Activated naive CD4-positive, alpha-beta T cell treated with anti-CD3 and anti-CD28 coated beads, Interleukin-2, amount 50 U/mL, for 24 hours (primary cell): ENCODE data around the gene PCDHGB1.
A peak's percentile ranks its signal among the peaks of the same experiment; 100 is the strongest.
"Not testable (repeated sequence)": the region's sequence is repeated elsewhere in the genome, so short reads cannot be mapped to it uniquely, and the experiment has no call there.

Experiments used
- H3K27ac Mint-ChIP-seq: one replicate; pipeline ENCODE4 v1.8.0; 2021; ENCODE audit warnings: mild to moderate bottlenecking, mixed read lengths
- H3K27me3 Mint-ChIP-seq: one replicate; pipeline ENCODE4 v1.8.0; 2021; ENCODE audit warnings: mixed read lengths
- H3K36me3 Mint-ChIP-seq: one replicate; pipeline ENCODE4 v1.8.0; 2021; ENCODE audit warnings: mixed read lengths
- H3K4me1 Mint-ChIP-seq: one replicate; pipeline ENCODE4 v1.8.0; 2021; ENCODE audit warnings: mixed read lengths
- H3K4me3 Mint-ChIP-seq: one replicate; pipeline ENCODE4 v1.8.0; 2021; ENCODE audit warnings: mild to moderate bottlenecking, mixed read lengths
- H3K9me3 Mint-ChIP-seq: one replicate; pipeline ENCODE4 v1.8.0; 2021; ENCODE audit warnings: mixed read lengths

PCDHGB1 gene

GRCh38 chr5:141340781-141341354 is 9.0 kb upstream of the PCDHGB1 start:
- Mint-ChIP-seq H3K9me3 (peaks cover 44% of the 10 kb centered on the region), H3K27me3 (peaks cover 68% of the 10 kb centered on the region), H3K36me3 (peaks cover 27% of the 10 kb centered on the region)
- not testable (repeated sequence) for H3K4me3 Mint-ChIP-seq, H3K4me1 Mint-ChIP-seq, H3K27ac Mint-ChIP-seq

GRCh38 chr5:141342773-141343172 is 7.1 kb upstream of the PCDHGB1 start:
- Mint-ChIP-seq H3K4me1 (no peaks in the 10 kb centered on the region), H3K36me3 (peaks cover 20% of the 10 kb centered on the region), H3K4me3 (no peak overlapping the region), H3K9me3 (peaks cover 38% of the 10 kb centered on the region), H3K27me3 (peaks cover 61% of the 10 kb centered on the region), H3K27ac (no peak overlapping the region)

GRCh38 chr5:141343242-141343952 is 6.5 kb upstream of the PCDHGB1 start, which contains the start of gene PCDHGA3:
Gene PCDHGA3, plus strand, starts transcription at chr5:141343829. Its CDS starts 205 bp downstream, at chr5:141344034.
- Mint-ChIP-seq H3K9me3 (peaks cover 32% of the 10 kb centered on the region), H3K4me1 (no peaks in the 10 kb centered on the region), H3K27me3 (peaks cover 58% of the 10 kb centered on the region), H3K27ac (no peak within 1 kb of the TSS), H3K36me3 (peaks cover 20% of the 10 kb centered on the region), H3K4me3 (no peak within 1 kb of the TSS)

- no peak overlapping the region for H3K27ac Mint-ChIP-seq
- H3K36me3 Mint-ChIP-seq = peaks cover 22% of the 10 kb centered on the region
- peaks cover 35% of the 10 kb centered on the region for H3K9me3 Mint-ChIP-seq
- H3K4me1 Mint-ChIP-seq = no peaks in the 10 kb centered on the region
- H3K27me3 Mint-ChIP-seq = peaks cover 58% of the 10 kb centered on the region
- H3K4me3 Mint-ChIP-seq = no peak overlapping the region
Measured at GRCh38 chr5:141343953-141344463, 5.9 kb upstream of the PCDHGB1 start.

GRCh38 chr5:141345327-141345726 is 4.6 kb upstream of the PCDHGB1 start:
- H3K36me3 Mint-ChIP-seq = peaks cover 21% of the 10 kb centered on the region
- no peak overlapping the region for H3K27ac Mint-ChIP-seq
- H3K4me3 Mint-ChIP-seq = no peak overlapping the region
- no peaks in the 10 kb centered on the region for H3K4me1 Mint-ChIP-seq
- peaks cover 63% of the 10 kb centered on the region for H3K27me3 Mint-ChIP-seq
- H3K9me3 Mint-ChIP-seq = peaks cover 33% of the 10 kb centered on the region

- H3K4me1 Mint-ChIP-seq, H3K4me3 Mint-ChIP-seq, H3K27ac Mint-ChIP-seq: not testable (repeated sequence)
- H3K36me3 Mint-ChIP-seq = peaks cover 20% of the 10 kb centered on the region
- H3K9me3 Mint-ChIP-seq = peaks cover 33% of the 10 kb centered on the region
- H3K27me3 Mint-ChIP-seq = peaks cover 66% of the 10 kb centered on the region
Measured at GRCh38 chr5:141346017-141346416, 3.9 kb upstream of the PCDHGB1 start.

- Mint-ChIP-seq H3K4me1 (no peaks in the 10 kb centered on the region), H3K4me3 (no peak overlapping the region), H3K27ac (no peak overlapping the region), H3K9me3 (peaks cover 24% of the 10 kb centered on the region), H3K36me3 (peaks cover 13% of the 10 kb centered on the region), H3K27me3 (peaks cover 57% of the 10 kb centered on the region)
Measured at GRCh38 chr5:141351591-141351990, 1.7 kb downstream of the PCDHGB1 start.

- no peak within 1 kb of the TSS for H3K4me3 Mint-ChIP-seq
- peaks cover 21% of the 10 kb centered on the region for H3K9me3 Mint-ChIP-seq
- peaks cover 12% of the 10 kb centered on the region for H3K36me3 Mint-ChIP-seq
- H3K4me1 Mint-ChIP-seq = no peaks in the 10 kb centered on the region
- H3K27me3 Mint-ChIP-seq = peaks cover 60% of the 10 kb centered on the region
- no peak within 1 kb of the TSS for H3K27ac Mint-ChIP-seq
Measured at GRCh38 chr5:141354900-141355469, 5.1 kb downstream of the PCDHGB1 start, which contains the start of gene PCDHGA4. Gene PCDHGA4, plus strand, starts transcription at chr5:141355021. Its CDS starts 87 bp downstream, at chr5:141355108.

- no peak overlapping the region for H3K4me3 Mint-ChIP-seq
- peaks cover 59% of the 10 kb centered on the region for H3K27me3 Mint-ChIP-seq
- H3K36me3 Mint-ChIP-seq = peaks cover 14% of the 10 kb centered on the region
- H3K9me3 Mint-ChIP-seq = peaks cover 17% of the 10 kb centered on the region
- H3K4me1 Mint-ChIP-seq = no peaks in the 10 kb centered on the region
- no peak overlapping the region for H3K27ac Mint-ChIP-seq
Measured at GRCh38 chr5:141355641-141356040, 5.7 kb downstream of the PCDHGB1 start.

- Mint-ChIP-seq H3K9me3 (peaks cover 17% of the 10 kb centered on the region), H3K27ac (no peak overlapping the region), H3K36me3 (peaks cover 18% of the 10 kb centered on the region), H3K4me1 (no peaks in the 10 kb centered on the region), H3K27me3 (peaks cover 59% of the 10 kb centered on the region), H3K4me3 (no peak overlapping the region)
Measured at GRCh38 chr5:141356133-141356532, 6.2 kb downstream of the PCDHGB1 start.

GRCh38 chr5:141356950-141357349 is 7.1 kb downstream of the PCDHGB1 start:
- H3K36me3 Mint-ChIP-seq = peaks cover 18% of the 10 kb centered on the region

GRCh38 chr5:141359790-141360426 is 10.0 kb downstream of the PCDHGB1 start, which contains the start of gene PCDHGB2:
Gene PCDHGB2, plus strand, starts transcription at chr5:141359994. Its CDS starts 142 bp downstream, at chr5:141360136.
- Mint-ChIP-seq H3K9me3 (peaks cover 28% of the 10 kb centered on the region), H3K27me3 (peaks cover 67% of the 10 kb centered on the region), H3K27ac (peak within 1 kb of the TSS; percentile 48), H3K4me3 (peak within 1 kb of the TSS; percentile 81), H3K36me3 (peaks cover 24% of the 10 kb centered on the region), H3K4me1 (no peaks in the 10 kb centered on the region)

More at GRCh38 chr5:141356950-141357349, 7.1 kb downstream of the PCDHGB1 start:
- H3K4me1 Mint-ChIP-seq = no peaks in the 10 kb centered on the region
- peaks cover 63% of the 10 kb centered on the region for H3K27me3 Mint-ChIP-seq
- H3K9me3 Mint-ChIP-seq = peaks cover 17% of the 10 kb centered on the region
- no peak overlapping the region for H3K4me3 Mint-ChIP-seq
- H3K27ac Mint-ChIP-seq = no peak overlapping the region

- peaks cover 31% of the 10 kb centered on the region for H3K36me3 Mint-ChIP-seq
Measured at GRCh38 chr5:141360685-141361084, 10.8 kb downstream of the PCDHGB1 start.

GRCh38 chr5:141362719-141363118 is 12.8 kb downstream of the PCDHGB1 start:
- peaks cover 28% of the 10 kb centered on the region for H3K9me3 Mint-ChIP-seq
- no peak overlapping the region for H3K27ac Mint-ChIP-seq
- H3K4me1 Mint-ChIP-seq = no peaks in the 10 kb centered on the region
- H3K36me3 Mint-ChIP-seq = peaks cover 32% of the 10 kb centered on the region
- H3K27me3 Mint-ChIP-seq = peaks cover 70% of the 10 kb centered on the region
- H3K4me3 Mint-ChIP-seq = no peak overlapping the region

More at GRCh38 chr5:141360685-141361084, 10.8 kb downstream of the PCDHGB1 start:
- Mint-ChIP-seq H3K27ac (no peak overlapping the region), H3K4me1 (no peaks in the 10 kb centered on the region), H3K9me3 (peaks cover 28% of the 10 kb centered on the region), H3K4me3 (peak overlapping the region; percentile 15), H3K27me3 (peaks cover 72% of the 10 kb centered on the region)

- Mint-ChIP-seq H3K36me3 (peaks cover 29% of the 10 kb centered on the region), H3K4me1 (no peaks in the 10 kb centered on the region), H3K4me3 (no peak within 1 kb of the TSS), H3K27me3 (peaks cover 71% of the 10 kb centered on the region), H3K27ac (no peak within 1 kb of the TSS), H3K9me3 (peaks cover 23% of the 10 kb centered on the region)
Measured at GRCh38 chr5:141363952-141364660, 14.2 kb downstream of the PCDHGB1 start, which contains the start of gene PCDHGA5. Gene PCDHGA5, plus strand, starts transcription at chr5:141364162. Its CDS starts 169 bp downstream, at chr5:141364331.
